HG03039 (cell line): ENCODE measurements around the gene DRAP1.
A peak's percentile ranks its signal among the peaks of the same experiment; 100 is the strongest.

ENCODE experiments used
- ATAC-seq: cut with Tn5 transposase; IDR thresholded peaks from one replicate; pipeline ENCODE4 v1.9.1; 2021; ENCODE audit warnings: mild to moderate bottlenecking, moderate library complexity; ENCODE audit not compliant: unreplicated experiment

DRAP1 gene

DNA sequence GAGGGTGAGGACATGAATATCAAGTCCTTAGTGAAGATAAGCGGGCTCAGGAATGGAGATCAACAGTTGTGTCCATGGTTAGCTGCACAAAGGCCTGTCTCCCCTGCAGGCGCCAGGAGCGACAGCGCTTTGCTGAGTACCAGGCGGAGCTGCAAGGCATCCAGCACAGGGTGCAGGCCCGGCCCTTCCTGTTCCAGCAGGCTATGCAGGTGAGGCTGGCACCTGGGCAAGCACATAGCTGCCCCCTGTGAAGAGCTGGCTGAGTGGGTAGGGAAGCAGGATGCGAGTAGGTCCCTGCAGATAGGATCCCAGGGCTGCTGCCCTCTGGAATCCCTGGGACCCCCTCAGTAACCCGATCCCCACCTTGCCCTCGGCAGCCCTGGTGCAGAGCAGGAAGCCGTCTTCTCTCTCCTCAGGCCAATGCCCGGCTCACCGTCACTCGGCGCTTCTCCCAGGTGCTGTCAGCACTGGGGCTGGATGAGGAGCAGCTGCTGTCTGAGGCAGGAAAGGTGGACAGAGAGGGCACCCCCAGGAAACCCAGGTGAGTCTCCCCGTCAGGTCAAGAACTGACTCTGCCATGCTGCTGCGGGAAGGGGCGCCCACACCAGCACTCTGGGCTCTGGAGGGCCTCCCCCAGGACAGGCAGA, 39.7 kb downstream of the DRAP1 start:
- ATAC-seq = no peak

- ATAC-seq = no peak
Measured at GRCh38 chr11:65960824-65961266, 41.6 kb downstream of the DRAP1 start.

DNA sequence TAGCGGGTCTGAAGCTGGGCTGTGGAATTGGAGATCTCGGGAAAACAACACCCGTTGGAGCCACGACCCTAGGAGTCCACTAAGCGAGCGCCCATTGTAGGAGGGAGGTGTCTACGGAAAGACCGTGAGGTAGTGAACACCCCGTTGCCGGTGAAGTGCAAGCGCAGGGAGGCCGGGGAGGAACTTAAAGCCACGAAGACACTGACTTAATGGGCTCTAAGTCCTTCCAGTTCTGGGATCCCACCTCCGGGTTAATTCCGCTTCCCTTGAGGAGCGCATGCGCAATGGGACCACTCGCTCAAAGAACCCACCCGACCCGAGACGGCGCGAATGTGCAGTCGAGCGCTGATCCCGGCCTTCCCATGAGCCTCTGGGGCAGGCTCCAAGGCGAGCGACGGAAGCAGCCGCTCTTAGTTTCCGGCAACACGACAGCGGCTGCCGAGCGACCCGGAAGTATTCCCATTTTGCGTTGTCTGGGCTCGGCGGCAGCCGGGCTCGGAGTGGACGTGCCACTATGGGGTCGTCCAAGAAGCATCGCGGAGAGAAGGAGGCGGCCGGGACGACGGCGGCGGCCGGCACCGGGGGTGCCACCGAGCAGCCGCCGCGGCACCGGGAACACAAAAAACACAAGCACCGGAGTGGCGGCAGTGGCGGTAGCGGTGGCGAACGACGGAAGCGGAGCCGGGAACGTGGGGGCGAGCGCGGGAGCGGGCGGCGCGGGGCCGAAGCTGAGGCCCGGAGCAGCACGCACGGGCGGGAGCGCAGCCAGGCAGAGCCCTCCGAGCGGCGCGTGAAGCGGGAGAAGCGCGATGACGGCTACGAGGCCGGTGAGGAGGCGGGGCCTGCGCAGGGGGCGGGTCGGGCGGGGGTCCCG, 42.3 kb downstream of the DRAP1 start, which contains the start of gene SART1:
TSS of gene SART1 (plus strand) at position 468 of the 874 bp plus-strand sequence. CDS start at position 515, 47 bp downstream.
- peak; percentile 79 for ATAC-seq

GRCh38 chr11:65962141-65962564, 42.9 kb downstream of the DRAP1 start:
- ATAC-seq = no peak

- no peak for ATAC-seq
Measured at GRCh38 chr11:65964906-65965305, 45.7 kb downstream of the DRAP1 start.

DNA sequence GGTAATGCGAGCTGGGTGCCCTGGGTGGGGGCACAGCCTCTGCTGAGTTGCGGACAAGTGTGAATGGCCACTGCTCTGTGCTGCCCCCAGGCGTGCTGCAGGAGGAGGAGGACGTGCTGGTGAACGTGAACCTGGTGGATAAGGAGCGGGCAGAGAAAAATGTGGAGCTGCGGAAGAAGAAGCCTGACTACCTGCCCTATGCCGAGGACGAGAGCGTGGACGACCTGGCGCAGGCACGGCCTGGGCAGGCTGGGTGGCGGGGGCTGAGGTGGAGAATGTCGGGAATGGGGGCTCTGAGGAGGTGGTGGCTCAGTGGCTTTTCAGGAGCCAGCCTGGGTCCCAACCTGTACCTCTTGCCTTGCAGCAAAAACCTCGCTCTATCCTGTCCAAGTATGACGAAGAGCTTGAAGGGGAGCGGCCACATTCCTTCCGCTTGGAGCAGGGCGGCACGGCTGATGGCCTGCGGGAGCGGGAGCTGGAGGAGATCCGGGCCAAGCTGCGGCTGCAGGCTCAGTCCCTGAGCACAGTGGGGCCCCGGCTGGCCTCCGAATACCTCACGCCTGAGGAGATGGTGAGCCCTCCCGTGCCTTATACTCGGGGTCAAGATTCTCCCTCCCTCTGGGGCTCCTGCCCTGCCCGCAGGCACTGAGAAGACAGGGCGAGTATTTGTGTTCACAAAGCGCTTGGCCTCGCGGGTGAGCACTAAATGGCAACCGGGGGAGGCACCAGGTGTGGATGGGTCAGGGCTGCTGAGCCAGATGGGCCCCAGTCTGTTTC, 46.9 kb downstream of the DRAP1 start:
- no peak for ATAC-seq

DNA sequence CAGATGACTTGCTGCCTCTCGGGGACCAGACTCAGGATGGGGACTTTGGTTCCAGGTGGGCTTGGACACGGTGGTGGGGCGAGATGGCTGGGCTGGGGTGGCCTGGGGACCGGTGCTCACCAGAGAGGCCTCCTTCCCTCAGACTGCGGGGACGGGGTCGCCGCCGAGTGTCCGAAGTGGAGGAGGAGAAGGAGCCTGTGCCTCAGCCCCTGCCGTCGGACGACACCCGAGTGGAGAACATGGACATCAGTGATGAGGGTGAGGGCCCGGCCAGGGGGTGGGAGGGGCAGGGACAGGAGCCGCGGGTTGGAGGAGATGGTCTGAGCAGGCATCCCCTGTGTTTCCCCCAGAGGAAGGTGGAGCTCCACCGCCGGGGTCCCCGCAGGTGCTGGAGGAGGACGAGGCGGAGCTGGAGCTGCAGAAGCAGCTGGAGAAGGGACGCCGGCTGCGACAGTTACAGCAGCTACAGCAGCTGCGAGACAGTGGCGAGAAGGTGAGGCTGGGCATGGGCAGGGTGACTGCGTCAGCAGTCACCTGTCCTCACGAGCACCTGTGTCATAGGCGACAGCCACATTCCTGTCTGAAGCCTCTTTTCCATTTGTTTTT, 48.2 kb downstream of the DRAP1 start:
- ATAC-seq = no peak

DNA sequence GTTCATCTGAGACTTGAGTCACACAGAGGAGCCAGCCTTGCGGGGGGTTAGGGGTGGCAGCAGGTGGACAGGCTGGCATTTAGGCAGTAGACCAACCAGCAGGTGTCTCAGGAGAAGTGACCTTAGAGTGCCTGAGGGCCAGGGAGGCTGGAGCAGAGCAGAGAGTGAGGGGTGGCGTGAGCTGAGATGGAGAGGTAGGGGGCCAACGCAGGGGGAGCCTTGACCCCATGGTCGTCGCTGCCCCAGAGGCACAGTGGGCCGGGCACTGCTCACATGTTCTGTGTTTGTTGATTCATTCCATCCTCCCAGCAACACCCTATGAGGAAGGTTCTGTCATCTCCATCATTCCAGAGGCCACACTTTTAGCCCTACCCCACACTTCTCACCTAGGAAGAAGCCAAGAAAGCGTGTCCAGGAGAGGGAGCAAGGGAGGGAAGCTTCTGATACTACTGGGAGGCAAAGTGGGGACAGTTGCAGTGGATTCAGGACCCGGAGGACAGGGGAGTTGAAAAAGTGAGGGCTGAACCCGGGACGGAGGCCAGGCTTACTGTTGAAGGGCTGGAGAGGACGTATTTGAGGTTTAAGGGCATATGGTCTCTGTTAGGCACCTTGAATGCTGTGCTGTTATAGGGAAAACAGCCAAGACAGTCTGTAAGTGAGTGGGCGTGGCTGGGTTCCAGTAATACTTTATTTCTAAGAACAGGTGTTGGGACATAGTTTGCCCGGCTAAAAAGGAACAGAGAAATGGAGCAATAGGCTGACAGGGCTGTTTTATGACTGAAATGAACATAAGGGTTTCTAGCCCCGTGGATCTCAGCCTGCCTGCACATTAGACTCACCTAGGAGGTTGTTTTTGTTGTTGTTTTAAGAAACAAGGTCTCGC, 49.6 kb downstream of the DRAP1 start:
- no peak for ATAC-seq
